Activated CD4-positive, alpha-beta T cell treated with anti-CD3 and anti-CD28 coated beads for 4 hours (primary cell): ENCODE data around the gene OSBPL7.
"Not testable (repeated sequence)": the region's sequence is repeated elsewhere in the genome, so short reads cannot be mapped to it uniquely, and the experiment has no call there.

Source experiments
- DNase-seq, 2 donors: peaks; one replicate each; pipeline ENCODE4 v3.0.0-alpha.2; 2020

Gene OSBPL7

DNA sequence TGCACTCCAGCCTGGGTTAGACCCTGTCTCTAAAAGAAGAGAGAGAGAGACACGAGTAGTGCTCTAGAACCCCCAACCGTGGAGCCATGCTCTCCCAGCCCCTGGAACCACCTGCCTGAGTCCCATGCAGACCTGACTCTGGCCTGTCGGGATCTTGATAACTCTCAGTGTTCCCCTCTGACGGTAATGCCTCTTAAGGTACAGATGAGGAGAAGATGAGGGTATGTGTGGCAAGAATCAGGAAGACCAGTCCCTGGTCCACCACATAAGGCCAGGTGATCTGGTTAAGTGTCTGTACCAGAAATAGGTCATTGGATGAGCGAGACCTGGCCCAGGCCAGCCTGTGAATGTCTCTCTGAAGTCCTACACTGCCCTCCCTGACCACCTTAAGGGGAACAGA is 18.4 kb downstream of the OSBPL7 start:
- DNase-seq, result no peak

GRCh38 chr17:47802341-47803022 is 19.1 kb downstream of the OSBPL7 start:
- DNase-seq, result peak; percentile 68 to 70

- DNase-seq, result no peak
Observed at GRCh38 chr17:47801906-47802305, 19.7 kb downstream of the OSBPL7 start.

- no peak for DNase-seq
Observed at GRCh38 chr17:47801176-47801765, 20.3 kb downstream of the OSBPL7 start.

DNA sequence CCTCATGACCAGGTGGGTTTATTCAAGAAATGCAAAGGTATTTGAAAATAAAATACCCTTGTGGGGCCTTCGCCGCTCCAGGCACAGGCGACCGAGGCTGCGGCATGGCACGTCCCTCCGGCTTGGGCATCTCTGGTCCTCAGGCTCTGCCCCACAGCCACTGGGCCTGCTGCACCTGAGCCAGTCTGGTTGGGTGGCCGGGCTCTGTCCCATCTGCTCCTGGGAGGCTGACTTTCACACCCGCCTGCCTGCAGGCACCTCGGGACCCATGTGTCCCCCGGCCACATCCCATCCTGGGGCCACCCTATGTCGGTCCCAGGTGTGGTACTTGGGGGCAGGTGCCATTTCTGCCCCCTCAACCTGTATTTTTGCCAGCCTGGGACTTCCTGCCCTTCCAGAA is 20.9 kb downstream of the OSBPL7 start:
- no peak for DNase-seq

GRCh38 chr17:47797797-47798196 is 23.8 kb downstream of the OSBPL7 start:
- DNase-seq, result no peak

- no peak for DNase-seq
Observed at GRCh38 chr17:47792979-47793378, 28.6 kb downstream of the OSBPL7 start.

DNA sequence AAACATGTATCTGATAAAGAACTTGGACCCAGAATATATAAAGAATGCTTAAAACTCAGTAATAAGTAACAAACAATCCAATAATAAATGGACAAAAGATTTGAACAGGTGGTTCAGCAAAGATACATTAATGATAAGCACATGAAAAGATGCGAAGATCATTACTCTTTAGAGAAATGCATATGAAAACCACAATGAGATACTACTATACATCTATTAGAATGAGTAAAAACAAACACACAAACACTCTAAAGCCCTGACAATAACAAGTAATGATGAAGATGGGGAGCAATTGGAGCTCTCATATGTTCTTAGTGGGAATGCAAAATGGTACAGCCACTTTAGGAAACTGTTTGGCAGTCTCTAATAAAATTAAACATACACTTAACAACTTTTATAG is 29.1 kb downstream of the OSBPL7 start:
- DNase-seq, result no peak

DNA sequence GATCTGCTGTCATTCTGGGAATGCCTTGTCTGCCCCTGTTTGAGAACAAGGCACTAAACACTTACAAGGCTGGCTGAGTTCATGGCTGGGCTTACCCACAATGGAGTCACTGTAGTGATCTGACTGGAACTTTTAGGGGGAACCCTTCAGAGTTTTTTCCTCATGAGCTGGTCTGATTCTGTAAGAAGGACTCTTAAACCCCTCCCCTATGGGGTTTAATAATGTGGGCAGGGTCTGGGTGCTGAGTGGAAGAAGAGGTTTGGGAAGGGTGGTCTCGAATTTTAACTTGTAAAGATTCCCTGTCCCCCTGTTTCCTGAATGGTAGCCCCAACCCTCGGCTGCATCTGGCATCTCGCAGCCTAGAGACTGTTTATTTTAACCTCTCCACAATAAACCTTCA is 30.6 kb downstream of the OSBPL7 start:
- no peak for DNase-seq

GRCh38 chr17:47789611-47790561 is 31.7 kb downstream of the OSBPL7 start:
- peak; percentile 39 to 43 for DNase-seq

DNA sequence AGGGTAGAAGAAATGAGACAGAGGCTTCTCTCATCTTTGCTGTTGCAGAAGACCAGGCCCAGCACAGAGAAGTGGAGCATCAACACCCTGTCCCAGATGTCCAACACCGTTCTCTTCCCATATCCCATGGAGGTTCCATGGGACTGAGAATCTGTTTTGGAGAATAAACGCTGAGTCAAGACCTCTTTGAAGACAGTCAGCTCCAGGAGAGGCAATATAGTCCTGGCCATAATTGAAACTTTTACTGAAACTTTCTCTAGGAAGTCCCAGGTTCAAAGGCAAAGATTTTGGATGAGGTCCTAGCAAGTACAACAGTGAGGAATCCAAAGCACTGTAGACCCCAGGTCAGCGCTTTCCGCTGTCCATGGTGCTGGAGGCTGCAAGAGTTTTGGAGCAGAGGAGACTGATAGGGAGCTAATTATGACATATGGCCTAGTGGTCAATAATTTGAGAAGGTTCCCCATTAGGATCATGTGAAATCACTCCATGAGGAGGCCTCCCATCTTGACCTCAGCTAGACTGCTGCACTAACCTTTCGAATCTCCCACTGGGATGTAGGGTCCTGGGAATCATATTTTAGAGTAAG is 36.0 kb downstream of the OSBPL7 start:
- DNase-seq, result no peak

GRCh38 chr17:47781397-47781796 is 40.2 kb downstream of the OSBPL7 start:
- DNase-seq, result no peak

GRCh38 chr17:47778184-47778635 is 43.4 kb downstream of the OSBPL7 start:
- no peak for DNase-seq

DNA sequence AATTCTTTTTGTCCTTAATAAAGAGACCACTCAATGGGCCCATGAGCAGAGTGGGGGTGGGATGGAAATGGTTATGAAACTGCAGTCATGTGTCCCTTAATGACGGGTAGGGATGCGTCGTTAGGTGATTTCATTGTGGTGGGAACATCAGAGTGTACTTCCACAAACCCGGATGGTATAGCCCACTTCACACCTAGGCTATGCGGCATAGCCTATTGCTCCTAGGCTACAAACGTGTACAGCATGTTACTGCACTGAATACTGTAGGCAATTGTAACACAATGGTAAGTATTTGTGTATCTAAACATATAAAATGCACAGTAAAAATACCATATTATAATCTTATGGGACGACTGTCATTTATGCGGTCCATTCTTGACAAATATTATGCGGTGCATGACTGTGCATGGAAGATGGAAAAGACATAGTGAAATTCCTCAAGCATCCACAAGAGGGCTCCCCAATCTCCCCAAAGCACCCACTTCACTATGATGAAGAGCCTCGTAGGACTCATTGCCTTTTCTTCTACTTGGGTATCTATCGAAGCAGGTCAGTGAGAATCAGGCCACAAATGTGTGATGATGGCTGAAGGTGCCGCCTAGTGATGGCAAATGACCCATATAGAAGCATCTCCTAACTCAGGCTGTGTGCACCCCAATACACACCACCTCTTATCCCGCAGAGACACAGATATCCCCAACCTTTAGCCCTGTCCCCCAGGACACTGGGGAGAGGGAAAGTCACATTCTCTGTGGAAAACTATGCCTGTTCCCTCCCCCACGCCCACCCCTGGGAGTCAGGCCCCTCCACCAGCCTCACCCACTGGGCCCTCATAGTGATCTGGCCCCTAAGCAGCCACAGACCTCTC is 45.0 kb downstream of the OSBPL7 start:
- DNase-seq, result peak; percentile 20 to 45

DNA sequence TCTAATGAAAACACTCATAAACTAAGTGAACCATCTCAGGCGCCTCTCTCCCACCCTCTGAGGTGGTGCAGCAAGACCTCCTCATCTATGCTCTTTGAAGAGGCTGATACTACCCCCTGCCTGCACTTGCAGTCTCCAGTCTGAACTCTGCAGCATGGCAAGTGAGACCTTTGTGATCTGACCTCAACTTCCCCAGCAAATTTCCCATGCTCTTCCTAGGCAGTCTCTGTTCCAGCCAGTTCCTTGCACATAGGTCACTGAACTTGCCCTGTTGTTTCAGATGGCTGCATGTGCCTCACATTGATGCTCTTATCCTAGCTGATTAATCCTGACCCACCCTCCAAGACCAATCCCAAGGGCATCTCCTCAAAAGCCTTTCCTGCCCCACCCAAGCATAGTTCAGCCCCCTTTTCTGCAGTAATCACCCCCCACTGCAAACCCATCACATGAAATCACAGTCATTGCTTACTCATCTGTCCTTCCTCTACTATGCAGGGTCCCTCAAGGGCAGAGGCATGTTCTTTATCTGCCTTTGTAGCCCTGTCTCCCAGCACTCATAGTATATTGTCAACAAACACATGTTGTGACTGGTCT is 46.5 kb downstream of the OSBPL7 start:
- DNase-seq, result no peak

DNA sequence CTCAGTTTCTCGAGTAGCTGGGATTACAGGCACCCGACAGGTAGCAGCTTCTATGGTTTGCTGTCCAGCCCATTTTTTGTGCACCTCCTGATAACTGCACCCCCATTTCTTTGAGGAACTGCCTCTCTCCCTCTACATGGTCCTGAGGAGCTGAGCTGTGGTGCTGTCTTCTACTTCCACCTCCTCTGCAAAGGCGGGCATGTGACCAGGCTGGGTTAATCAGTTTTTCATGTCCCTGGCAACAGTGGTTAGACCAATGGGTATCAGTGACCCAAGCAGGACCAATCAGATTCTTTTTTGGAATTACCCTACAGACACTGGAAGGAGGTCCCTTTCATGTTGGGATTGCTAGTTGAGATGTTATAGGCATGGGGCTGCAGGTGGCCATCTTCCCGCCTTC is 47.3 kb downstream of the OSBPL7 start:
- DNase-seq, result no peak

GRCh38 chr17:47773649-47774048 is 47.9 kb downstream of the OSBPL7 start:
- DNase-seq, result not testable (repeated sequence)

DNA sequence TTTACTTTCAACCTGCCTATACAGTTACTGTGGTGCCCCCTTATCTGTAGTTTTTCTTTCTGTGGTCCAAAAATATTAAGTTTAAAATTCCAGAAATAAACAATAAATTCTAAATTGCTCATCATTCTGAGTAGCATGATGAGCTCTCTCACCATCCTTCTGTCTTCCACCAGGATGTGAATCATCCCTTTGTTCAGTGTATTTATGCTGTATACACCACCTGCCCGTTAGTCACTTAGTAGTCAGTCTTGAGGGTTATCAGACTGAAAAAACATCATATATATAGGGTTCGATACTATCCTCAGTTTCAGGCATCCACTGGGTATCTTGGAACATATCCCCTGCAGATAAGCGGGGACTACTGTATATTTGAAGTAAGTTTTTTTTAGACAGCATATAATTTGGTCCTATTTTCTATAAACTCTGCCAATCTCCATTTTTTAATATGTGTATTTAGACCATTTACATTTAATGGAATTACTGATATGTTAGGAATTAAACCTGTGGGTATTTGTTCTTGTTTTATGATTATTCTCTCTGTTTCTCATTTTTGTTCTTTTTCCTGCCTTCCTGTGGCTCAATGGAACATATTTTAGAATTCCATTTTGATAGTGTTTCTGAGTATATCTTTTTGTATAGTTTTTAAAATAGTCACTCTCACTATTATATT is 57.5 kb downstream of the OSBPL7 start:
- no peak for DNase-seq

DNA sequence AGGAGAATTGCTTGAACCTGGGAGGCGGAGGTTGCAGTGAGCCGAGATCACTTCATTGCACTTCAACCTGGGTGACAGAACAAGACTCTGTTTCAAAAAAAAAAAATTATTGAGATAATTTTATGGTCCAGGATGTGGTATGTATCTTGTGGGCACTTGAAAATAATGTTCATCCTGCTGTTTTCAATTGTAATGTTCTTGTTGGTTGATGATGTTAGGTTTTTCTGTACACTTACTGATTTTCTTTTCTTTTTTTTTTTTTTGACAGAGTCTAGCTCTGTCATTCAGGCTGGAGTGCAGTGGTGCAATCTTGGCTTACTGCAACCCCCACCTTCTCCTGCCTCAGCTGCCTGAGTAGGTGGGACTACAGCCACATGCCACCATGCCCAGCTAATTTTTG is 58.9 kb downstream of the OSBPL7 start:
- no peak for DNase-seq

- DNase-seq, result no peak
Observed at GRCh38 chr17:47760409-47761140, 61.0 kb downstream of the OSBPL7 start.

DNA sequence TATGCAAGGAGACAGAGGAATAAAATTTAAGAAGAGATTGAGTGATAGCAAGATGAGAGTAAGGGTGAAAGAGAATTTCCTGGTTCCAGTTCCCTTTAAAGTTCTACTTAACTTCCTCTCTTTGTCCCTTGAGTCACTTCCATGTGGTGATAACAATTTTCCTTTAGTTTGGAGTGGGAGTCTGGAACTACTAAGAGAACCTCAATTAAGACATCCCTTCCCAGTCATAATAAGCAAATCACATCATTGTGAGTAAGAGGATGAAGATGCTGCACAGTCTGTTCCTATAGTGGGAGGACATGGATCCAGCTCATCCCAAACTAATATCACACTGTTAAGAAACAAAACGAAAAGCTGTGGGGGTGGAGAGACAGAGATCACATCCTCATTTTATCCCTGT is 64.2 kb downstream of the OSBPL7 start:
- no peak for DNase-seq
